GDM1 (cell line): ENCODE measurements around the gene ELP1.
"Not testable (repeated sequence)": the region's sequence is repeated elsewhere in the genome, so short reads cannot be mapped to it uniquely, and the experiment has no call there.

Experiments used
- DNase-seq: peaks from one replicate; lab custom pipeline; 2025; lab: John Stamatoyannopoulos, UW

Gene ELP1

GRCh38 chr9:108933718-108934322 is at the start of gene ELP1:
Gene ELP1, minus strand, starts transcription at chr9:108934124. Its CDS starts 2,978 bp downstream, at chr9:108931146.
- peak; percentile 87 for DNase-seq

GRCh38 chr9:108980893-108981292 is 47.0 kb upstream of the ELP1 start:
- DNase-seq: no peak

- DNase-seq: no peak
Measured at GRCh38 chr9:108978205-108978604, 44.3 kb upstream of the ELP1 start.

- DNase-seq: no peak
Measured at GRCh38 chr9:108973895-108974294, 40.0 kb upstream of the ELP1 start.

GRCh38 chr9:108972626-108973209 is 38.8 kb upstream of the ELP1 start:
- no peak for DNase-seq

GRCh38 chr9:108972186-108972585 is 38.3 kb upstream of the ELP1 start:
- DNase-seq: no peak

- not testable (repeated sequence) for DNase-seq
Measured at GRCh38 chr9:108971392-108971791, 37.5 kb upstream of the ELP1 start.

- no peak for DNase-seq
Measured at GRCh38 chr9:108967916-108968315, 34.0 kb upstream of the ELP1 start.

- no peak for DNase-seq
Measured at GRCh38 chr9:108963459-108964143, 29.7 kb upstream of the ELP1 start.

GRCh38 chr9:108961151-108961550 is 27.2 kb upstream of the ELP1 start:
- DNase-seq: no peak

- DNase-seq: no peak
Measured at GRCh38 chr9:108960331-108960730, 26.4 kb upstream of the ELP1 start.

- no peak for DNase-seq
Measured at GRCh38 chr9:108956631-108957026, 22.7 kb upstream of the ELP1 start.

GRCh38 chr9:108956022-108956630 is 22.2 kb upstream of the ELP1 start:
- DNase-seq: no peak

- peak; percentile 2 for DNase-seq
Measured at GRCh38 chr9:108953983-108954574, 20.2 kb upstream of the ELP1 start.

GRCh38 chr9:108951578-108951977 is 17.7 kb upstream of the ELP1 start:
- no peak for DNase-seq

- no peak for DNase-seq
Measured at GRCh38 chr9:108950168-108950567, 16.2 kb upstream of the ELP1 start.

- no peak for DNase-seq
Measured at GRCh38 chr9:108939975-108940374, 6.1 kb upstream of the ELP1 start.

GRCh38 chr9:108937561-108938305 is 3.8 kb upstream of the ELP1 start:
- no peak for DNase-seq

- peak; percentile 82 for DNase-seq
Measured at GRCh38 chr9:108934323-108934893, 484 bp upstream of the ELP1 start, which contains the start of gene ABITRAM. Gene ABITRAM, plus strand, starts transcription at chr9:108934400. Its CDS starts 87 bp downstream, at chr9:108934487.

GRCh38 chr9:108933231-108933717 is 650 bp downstream of the ELP1 start:
- no peak for DNase-seq

GRCh38 chr9:108928386-108928785 is 5.5 kb downstream of the ELP1 start:
- DNase-seq: no peak
